HG03159 (cell line): ENCODE data around the gene MRPL9.

Source experiments
- ATAC-seq: cut with Tn5 transposase; IDR thresholded peaks from one replicate; pipeline ENCODE4 v1.9.1; 2021; ENCODE audit warnings: mild to moderate bottlenecking, moderate library complexity; ENCODE audit not compliant: unreplicated experiment

The MRPL9 gene

DNA sequence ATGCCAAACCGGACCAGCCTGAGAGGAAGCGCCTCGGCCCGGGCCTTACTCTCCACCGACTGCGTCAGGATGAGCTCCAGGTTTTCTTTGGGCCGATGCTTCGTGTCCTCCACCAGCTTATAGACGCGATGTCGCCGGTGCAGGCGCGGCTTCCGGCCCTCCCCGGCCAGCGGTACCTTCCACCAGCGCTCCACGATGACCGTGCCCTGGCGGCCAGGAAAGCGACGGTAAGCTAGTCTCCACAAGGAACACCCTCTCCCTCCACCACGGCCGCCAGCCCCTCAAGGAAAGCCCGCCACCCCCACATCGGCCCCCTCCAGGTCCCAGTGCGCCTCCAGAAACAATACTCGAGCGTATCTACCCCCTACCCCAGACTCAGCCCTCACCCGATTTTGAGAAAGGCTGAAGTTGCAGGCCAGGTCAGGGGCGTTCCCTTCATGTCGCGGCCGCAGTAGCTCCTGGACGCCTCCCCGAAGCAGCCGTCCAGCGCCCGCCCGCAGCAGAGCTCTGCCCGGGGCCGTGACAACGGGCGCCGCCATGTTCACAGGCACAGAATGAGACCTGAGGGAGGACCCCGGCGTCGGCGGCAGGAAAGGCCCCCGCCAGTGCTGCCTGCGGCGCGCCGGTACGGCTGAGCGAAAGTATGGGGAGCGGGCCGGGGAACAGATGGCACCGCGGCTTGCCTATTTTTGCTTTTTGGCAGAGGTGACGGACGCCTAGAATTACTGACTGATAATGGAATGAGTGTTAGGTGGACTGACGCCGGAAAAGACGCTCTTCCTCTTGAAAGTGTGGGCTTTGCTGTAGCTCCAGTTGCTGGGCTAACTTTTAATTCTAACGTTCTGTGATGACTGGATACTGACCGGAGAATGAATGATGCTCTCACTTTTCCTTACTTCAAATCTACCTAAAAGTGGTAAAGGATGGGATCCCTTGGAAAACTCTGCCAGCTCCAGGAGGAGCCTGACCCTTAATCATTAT, at the start of gene MRPL9:
TSS of gene MRPL9 (minus strand) at position 556 of the 981 bp plus-strand sequence. CDS start at position 539, 17 bp downstream.
- ATAC-seq = peak; percentile 97

DNA sequence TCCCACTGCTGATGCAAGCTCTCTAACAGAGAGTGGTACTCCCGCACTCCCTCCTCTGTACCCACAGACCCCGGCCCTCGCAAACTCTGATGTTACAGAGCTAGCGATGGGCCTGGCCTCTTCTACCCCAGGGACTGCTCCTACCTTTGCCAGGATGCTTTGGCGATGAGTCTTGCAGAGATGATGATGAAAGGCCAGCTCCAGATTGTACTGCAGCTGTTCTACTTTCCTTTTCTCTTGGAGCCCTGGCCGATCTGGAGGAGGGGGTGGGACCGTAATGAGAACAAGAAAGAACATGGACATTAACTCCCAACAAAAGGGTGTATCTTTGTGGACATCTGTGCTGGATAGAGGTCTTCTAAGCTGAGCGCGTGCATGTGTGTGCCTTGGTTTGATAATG, 47.9 kb upstream of the MRPL9 start:
- ATAC-seq = no peak

DNA sequence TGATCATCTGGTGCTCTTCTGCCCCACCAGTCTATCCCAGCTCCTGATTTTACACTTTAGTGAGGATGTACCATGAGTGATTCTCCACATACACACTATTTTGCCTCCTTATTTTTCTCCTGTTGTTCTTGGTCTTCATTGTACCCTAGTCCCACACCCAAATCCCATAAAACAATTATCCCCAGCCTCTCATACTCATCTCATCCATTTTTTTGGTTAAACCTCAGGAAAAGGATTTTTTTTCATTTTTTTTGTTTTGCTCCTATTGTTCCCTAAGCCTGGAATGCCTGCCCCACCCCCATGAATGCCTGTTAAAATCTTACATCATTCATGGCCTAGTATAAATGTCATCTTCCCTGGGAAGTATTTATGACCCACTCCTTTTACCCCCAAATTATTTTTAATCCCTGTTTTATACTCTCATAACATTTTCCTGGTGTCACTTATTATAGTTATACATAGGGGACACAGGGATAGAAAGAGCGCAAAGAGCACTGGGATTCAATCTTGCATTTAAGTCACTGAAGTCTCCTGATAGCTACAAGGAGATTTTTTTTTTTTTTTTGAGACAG, 46.8 kb upstream of the MRPL9 start:
- ATAC-seq = no peak

DNA sequence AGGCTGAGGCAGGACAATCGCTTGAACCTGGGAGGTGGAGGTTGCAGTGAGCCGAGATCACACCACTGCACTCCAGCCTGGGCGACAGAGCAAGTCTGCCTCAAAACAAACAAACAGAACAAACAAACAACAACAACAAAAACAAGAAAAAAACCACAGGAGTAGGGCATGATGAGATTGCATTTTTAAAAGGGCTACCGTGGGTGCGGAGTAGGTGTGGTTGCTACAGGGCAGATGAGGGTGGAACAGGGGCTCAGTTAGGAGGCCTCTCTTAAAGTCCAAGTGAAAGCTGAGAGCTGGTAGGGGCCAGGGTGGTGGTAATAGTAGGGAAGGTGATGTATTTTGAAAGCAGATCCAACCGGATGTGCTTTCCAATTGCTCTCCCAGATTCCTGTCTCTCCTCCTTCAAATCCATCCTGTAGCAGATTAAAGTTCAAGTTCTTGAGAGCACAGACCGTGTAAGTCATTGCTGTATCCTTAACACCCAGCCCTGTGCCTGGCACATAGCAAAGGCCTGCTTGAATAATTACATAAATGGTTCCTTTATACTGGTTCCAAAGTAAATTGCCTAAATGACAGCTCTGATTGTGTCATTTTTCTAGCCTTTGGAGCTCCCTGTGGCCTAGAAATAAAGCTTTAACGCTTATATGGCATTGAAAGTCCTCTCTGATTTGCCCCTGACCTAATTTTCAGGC, 46.1 kb upstream of the MRPL9 start:
- ATAC-seq = no peak

DNA sequence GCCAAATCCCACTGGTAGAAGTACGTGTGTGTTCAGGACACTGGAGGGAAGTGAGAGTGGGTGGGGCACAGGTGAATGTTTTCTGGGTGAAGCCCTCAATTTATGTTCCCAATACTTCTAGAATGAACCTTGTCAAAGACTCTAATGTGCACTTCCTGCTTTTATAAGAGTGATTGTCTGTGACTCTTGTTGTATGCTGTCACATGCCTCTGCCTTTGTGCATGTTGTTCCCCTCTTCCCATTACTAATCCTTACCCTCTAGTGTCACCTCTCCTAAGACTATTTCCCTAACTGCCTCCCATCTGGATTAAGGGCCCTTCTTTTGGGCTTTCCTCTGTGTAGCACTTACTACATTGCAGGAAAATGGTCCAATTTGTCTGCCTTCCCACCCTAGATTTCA, 44.5 kb upstream of the MRPL9 start:
- no peak for ATAC-seq

DNA sequence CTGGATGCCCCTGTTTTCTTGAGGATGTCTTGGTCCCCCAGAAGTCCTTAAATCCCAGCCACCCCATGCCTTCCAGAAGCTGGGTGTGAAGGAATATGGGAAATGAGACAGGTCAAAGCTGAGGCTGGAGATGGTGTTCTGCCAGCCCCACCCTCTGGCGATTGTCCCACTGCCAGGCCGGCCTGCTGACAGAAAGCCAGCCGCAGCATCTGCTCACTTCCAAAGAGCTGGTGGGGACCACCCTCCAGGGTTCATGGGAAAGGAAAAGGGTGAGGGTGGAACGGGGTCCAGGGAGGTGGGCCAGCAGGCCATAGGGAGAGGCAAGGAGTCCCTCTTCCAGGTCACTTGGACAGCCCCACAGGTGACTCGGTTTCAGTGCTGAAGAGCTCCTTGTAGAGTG, 43.8 kb upstream of the MRPL9 start:
- ATAC-seq = no peak

DNA sequence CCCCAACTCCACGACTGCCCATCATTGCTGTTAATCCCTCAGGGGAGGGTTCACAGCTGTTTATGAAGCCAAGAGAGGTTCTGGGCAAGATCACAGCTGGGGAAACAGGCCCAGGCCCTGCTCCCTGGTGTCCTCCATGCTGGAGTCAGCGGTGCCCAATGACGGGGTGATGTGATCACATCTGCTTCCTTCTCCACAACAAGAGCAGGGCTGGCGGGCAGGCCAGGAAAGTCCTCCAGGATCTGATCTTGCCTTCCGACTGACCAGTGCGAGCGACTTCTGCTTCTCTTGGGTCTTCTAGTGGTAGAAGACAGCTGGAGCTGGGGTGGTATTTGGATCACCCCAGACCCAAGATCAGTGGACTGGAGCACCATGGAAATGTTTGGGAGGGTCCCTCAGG, 42.9 kb upstream of the MRPL9 start:
- no peak for ATAC-seq

DNA sequence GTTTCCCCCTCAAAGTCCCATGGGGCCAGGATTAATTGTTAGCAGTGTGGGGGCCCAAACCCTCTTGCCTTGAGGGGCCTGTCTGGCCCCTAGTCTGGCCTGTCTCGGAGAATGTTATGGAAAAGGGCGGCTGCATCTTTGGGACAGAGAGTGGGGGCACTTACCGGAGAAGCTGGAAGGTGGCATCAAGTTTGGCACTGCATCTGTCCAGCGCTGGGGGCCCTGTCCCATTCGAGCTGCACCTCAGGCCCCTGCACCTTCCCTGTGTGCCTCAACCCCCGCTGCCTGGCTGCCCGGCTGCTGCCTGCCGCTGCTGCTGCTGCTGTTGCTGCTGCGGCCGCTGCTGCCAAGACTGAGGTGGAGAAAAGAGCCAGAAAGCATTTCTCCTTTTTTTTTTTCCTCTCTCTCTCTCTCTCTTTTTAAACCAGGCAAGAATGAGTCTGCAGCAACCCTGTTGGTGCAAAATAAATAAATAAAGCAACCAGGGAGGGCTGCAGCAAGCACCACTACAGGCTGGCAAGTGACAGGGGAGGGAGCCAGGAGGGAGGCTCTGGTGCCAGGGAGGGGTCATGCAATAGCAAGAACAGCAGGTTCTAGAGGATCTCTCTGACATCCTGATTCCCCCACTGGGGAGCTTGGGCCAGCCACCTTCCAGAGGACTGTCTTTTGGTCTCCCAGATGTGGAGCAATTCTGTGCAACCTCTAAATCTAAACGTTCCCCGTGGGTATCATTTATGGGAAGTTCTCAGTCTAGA, 41.9 kb upstream of the MRPL9 start, which contains the start of gene LINGO4:
TSS of gene LINGO4 (minus strand) at position 354 of the 755 bp plus-strand sequence. CDS start 2,715 bp downstream, outside the sequence.
- no peak for ATAC-seq

DNA sequence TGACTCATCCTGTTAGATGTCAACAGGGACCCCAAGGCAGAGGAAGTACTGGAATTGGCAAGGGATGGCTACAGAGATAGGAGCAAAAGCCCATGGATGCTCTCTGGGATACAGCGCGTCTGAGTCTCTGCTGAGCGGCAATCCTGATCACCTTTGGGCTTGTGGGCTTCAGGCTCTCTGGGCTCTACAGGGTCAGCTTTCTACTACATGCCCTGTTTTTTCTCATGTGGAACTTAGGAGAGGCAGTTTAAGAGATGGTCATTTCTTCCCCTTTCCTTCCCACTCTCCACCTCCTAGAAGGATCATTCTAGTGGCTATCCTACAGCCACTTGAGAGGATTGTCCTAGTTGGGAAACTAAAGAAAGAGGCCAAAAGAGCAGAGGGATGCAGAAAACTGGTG, 40.6 kb upstream of the MRPL9 start:
- ATAC-seq = no peak

DNA sequence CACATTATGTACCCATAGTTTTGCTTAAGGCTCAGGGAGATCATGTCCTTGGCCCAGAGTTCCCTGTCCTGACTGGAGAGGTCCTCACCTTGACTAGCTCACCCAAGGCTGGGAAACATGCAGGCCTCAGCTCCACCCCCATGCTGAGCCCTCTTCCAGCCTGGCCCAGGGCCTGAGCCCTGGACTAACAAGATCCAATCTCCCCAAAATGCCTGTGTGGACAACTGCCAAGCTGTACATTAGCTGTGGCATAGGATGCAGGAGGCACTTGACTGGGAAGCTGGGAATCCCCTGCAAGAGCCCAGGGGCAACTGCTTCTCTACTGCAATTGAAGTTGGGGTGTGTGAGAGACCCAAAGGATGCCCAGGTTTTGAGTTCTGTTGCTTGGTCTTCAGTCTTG, 39.9 kb upstream of the MRPL9 start:
- no peak for ATAC-seq

DNA sequence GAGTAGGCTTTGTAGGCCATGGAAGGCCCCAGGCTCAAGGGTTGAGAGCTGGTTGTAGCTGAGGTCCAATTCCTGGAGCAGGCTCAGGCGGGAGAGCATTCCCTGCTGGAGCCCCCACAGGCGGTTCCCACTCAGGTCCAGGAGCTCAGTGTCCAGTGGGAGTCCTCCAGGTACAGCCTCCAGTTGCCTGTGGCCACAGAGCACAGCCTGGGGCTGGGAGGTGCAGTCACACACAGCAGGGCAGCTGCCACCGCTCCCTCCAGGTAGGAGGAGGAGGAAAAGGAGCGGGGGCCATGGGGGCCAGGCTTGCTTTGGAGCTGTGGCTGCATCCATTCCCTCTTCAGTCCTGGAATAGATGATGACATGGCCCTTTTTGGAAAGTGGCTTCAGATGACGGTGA, 39.1 kb upstream of the MRPL9 start:
- ATAC-seq = no peak

DNA sequence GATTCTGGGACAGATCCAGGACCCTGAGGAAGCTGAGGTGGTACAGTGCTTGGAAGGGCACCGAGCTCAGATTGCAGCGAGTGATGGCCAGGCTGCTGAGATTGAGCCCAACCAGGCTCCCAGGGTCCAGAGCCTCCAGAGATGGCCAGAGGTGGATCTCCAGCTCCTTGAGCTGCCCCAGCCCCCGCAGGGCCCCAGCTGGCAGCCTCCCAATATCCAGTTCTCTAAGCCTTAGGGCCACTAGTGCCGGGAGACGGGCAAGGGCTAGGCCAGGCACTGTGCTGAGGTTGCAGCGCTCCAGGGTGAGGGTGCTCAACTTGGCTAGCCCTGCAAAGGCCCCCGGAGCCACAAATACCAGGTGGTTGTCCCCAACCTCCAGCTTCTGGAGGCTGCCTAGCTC, 38.5 kb upstream of the MRPL9 start:
- no peak for ATAC-seq

DNA sequence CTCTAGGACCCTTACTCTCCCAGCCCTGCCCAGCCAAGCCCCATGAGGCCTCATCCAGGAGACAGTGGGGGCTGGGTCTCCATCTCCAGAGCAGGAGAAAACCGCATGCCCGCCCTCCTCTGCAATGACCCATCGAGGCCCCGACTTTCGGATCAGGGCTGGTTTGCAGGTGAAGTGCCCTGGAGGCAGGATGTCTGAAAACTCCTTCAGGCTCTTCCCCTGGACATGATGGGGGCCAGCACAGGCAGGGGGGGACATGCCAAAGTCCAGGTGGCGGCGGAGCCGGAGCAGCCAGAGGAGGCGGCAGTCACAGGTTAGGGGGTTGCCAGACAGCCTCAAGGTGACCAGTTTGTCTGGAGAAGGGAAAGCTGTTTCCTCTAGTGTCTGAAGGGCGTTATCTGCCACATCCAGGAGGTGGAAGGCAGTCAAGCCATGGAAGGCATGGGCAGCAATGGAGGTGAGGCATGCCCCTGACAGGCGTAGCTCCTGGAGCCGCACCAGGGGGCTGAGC, 38.1 kb upstream of the MRPL9 start:
- no peak for ATAC-seq

DNA sequence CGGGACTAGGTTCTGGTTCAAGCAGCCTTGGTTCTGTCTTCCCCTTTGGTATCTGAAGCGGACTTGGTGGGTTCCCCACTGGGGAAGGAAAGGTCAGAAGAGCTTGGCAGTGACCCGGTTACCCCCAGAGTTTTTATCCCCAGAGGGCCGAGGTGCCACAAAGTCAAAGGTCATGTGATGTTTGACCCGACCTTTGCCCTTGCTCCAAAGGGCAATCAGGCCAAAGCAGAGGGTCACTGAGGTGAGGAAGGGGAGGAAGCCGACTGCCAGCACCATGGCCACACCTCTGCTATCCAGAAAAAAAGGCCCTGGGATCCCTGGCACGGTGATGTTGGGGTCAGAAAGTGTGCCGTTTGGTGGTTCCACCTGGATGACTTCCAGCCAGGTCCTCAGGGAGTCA, 37.5 kb upstream of the MRPL9 start:
- ATAC-seq = no peak

DNA sequence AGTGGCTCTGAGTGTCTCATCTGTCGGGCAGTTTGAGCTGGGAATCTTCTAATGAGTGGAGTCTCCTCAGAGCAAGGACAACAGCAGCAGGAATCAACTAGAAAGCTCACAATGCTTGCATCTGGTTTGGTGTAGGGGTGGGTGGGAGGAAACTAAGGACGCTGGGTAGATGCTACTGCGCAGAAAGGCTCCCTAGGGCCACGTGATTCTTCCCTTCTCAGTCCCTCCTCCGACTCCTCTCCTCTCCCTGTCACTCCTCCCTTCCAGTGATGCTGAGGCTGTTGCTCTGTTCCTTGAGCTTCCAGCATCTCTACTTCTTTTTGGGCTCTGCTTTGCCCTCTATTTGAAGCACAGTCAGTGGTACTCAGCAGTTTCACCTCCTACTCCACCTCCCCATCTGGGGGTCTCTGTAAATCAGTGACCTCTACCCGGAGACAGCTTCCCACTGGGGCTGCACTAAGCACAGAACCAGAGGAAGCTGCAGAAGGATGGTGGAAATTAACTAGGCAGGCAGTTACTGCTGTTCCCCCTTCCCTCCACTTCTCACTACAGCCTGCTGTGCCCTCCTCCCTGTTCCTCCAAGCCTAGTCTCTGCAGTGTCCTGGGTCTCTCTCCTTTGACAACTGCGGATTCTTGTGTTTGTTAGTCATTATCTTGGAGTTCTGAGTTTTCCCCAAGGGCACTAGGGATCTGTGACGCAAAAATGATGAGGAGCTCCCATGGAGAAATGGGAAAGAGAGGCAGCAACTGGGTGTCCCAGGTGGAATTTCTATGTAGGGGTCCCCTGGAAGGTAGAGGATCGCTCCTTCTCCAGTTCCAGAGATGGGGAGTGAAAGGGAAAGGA, 36.1 kb upstream of the MRPL9 start:
- ATAC-seq = no peak

DNA sequence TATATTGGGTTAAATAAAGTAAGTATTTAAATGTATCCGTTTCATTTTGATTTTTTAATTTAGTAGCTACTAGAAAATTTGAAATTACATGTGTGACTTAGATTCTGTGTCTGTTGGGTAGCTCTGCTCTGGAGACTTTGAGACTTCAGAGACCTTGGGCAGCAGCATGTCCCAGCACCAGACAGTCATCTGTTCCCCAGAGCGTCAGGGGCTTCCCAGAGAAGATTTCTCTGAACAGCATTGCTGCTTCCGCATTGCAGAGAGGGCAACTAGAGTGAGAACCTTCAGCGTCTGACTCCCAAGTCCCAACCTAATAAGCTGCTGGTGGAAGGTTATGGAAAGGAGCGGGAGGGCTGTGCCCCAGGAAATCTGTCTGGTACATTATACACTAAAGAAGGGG, 35.3 kb upstream of the MRPL9 start:
- ATAC-seq = no peak

DNA sequence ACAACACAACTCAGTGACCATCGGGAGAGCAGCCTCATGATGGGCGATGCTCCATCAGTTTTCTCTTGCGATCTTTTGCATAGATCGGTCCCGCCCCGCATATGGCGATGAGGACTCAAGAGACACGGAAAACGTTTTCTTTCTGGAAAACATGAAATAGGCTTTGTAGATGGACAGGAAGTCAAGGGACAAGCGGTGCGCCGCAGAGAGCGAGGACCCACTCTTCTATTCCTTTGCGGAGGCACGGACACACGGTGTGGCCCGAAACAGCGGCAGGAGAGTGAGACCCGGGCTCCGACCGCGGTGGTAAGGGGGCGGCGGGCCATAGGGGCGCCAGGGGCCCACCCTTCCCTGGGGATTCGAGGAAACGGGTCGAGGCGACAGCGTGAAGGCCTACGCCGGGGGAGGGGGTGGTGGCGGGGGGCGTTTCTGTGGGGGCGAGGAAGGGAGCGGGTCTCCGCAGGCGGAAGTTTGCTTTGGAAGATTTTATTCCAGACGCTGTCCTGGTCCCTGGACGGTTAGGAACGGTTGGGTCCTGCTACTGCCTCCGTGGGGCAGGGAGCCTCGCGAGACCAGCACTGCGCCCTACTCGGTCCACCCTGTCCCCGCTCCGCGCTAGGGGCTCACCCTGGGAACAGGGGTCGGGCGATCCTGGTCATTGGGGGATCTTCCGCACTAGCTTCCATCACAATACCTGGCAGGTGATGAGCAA, 27.8 kb upstream of the MRPL9 start:
- ATAC-seq = no peak

DNA sequence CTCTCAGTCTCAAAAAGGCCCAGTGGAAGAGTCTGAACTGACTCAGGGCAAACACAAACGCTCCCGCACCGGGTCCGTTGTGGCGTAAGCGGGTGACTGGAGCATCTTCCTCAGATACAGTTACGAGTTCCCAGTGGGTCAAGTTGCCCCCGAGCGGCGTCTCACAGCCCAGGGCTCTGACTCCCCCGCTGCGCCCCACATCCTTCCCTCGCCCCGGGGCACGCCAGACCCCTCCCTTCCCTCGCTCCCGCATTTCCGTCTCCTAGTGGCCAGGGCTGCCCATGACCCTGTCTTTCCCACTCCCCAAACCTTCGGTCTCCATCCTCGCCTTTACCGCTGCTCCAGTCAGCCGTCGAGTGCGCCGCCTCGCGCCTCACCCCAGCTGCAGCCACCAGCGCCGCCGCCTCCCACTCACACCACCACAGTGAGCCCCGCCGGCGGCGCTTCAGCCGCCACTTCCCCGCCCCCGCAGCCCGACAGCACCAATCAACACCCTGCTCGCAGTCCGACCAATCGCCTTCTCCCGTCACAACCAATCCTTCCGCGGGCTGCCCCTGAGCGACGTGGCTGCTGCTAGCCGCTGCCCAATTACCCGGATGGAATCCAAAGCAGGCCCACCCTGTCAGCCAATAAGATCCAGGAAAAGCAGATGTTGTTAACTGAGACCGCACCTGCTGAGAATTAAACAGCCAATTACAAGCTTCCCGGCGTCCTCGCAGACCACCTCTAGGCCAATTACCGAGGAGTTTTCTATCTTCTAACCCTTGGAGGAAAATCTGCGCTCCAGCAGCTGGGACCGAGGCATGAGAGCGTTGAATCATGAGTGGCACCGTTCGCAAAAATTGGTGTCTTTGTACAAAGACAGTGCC, 27.0 kb upstream of the MRPL9 start, which contains the start of gene TDRKH:
TSS of gene TDRKH (minus strand) at position 430 of the 869 bp plus-strand sequence. CDS start 7,478 bp downstream, outside the sequence.
- peak; percentile 95 for ATAC-seq
